Measurements from ENCODE around the gene PRRT2. TPM values are rescaled to one million over a fixed set of nuclear protein-coding genes. Genes with fewer than 3 reads are reported as not detected.

The PRRT2 gene
- total and polyA plus RNA-seq, 10 of the 15 experiments (the other 5 are each of a cell fraction or from before 2014, with no cell fraction given) = 0.08 to 0.49 (median 0.12) TPM; not detected in 4

GRCh38 chr16:29818082-29818481 lies 6.1 kb downstream of the PRRT2 start (continued):
- TF ChIP-seq ZNF687 (IDR thresholded peaks at IDR 0.05) = no peak
- TF ChIP-seq YBX1 (IDR thresholded peaks at IDR 0.05) = no peak
- no peak for TF ChIP-seq POLR2AphosphoS5 (IDR thresholded peaks at IDR 0.05; ENCODE audit: low read length)
- TF ChIP-seq HDAC2 (IDR thresholded peaks at IDR 0.05) = no peak
- TF ChIP-seq ZBTB11 (CRISPR knock-in tag; IDR thresholded peaks at IDR 0.05) = no peak

Data from GM12878 (cell line).